Mesendoderm (in vitro differentiated cells): ENCODE results near the gene RAD21L1.

Experiments used
- DNase-seq: peaks from one replicate; pipeline ENCODE4 v3.0.0; 2013
- H2AK5ac ChIP-seq: 2 replicates; pipeline ENCODE4 v1.6.1; 2013; ENCODE audit warnings: low read length, inconsistent platforms
- H2BK120ac ChIP-seq: 2 replicates; pipeline ENCODE4 v1.6.1; 2013; ENCODE audit warnings: low read depth, mild to moderate bottlenecking, low read length, moderate library complexity, mixed read lengths
- H2BK15ac ChIP-seq: replicated peaks from 2 replicates; pipeline ENCODE4 v1.6.1; 2013; ENCODE audit warnings: low read depth, mild to moderate bottlenecking, moderate library complexity
- H2BK5ac ChIP-seq: 2 replicates; pipeline ENCODE4 v1.6.1; 2013; ENCODE audit warnings: low read length, inconsistent platforms
- H3K18ac ChIP-seq: 2 replicates; pipeline ENCODE4 v1.6.1; 2013; ENCODE audit warnings: mild to moderate bottlenecking, low read length, mixed read lengths
- H3K23ac ChIP-seq: one replicate; pipeline ENCODE4 v1.6.1; 2013; ENCODE audit warnings: low read length
- H3K27ac ChIP-seq: 2 replicates; pipeline ENCODE4 v1.5.1; 2013; ENCODE audit warnings: low read depth, mild to moderate bottlenecking, inconsistent platforms, low read length, moderate library complexity
- H3K27me3 ChIP-seq: 2 replicates; pipeline ENCODE4 v1.6.1; 2013; ENCODE audit warnings: low read length, control low read depth, mild to moderate bottlenecking, inconsistent platforms; ENCODE audit not compliant: insufficient read depth, poor library complexity
- H3K36me3 ChIP-seq: 2 replicates; pipeline ENCODE4 v1.6.1; 2013; ENCODE audit warnings: low read length, inconsistent platforms; ENCODE audit not compliant: control insufficient read depth, insufficient read depth
- H3K4ac ChIP-seq: one replicate; pipeline ENCODE4 v1.6.1; 2013; ENCODE audit warnings: low read depth, mild to moderate bottlenecking, low read length, moderate library complexity
- H3K4me1 ChIP-seq: 2 replicates; pipeline ENCODE4 v1.6.1; 2013; ENCODE audit warnings: low read depth, low read length, inconsistent platforms; ENCODE audit not compliant: control insufficient read depth
- H3K4me2 ChIP-seq: 2 replicates; pipeline ENCODE4 v1.6.1; 2013; ENCODE audit warnings: low read length
- H3K4me3 ChIP-seq: 2 replicates; pipeline ENCODE4 v1.5.1; 2013; ENCODE audit warnings: mild to moderate bottlenecking, low read length
- H3K56ac ChIP-seq: one replicate; pipeline ENCODE4 v1.6.1; 2013; ENCODE audit warnings: low read length
- H3K79me1 ChIP-seq: 2 replicates; pipeline ENCODE4 v1.6.1; 2013; ENCODE audit warnings: low read length, inconsistent platforms
- H3K79me2 ChIP-seq: 2 replicates; pipeline ENCODE4 v1.6.1; 2013; ENCODE audit warnings: mild to moderate bottlenecking, low read length; ENCODE audit not compliant: control insufficient read depth, insufficient read depth
- H3K9ac ChIP-seq: 2 replicates; pipeline ENCODE4 v1.6.1; 2013; ENCODE audit warnings: low read length, inconsistent platforms
- H4K5ac ChIP-seq: one replicate; pipeline ENCODE4 v1.6.1; 2013; ENCODE audit warnings: low read length
- H4K8ac ChIP-seq: one replicate; pipeline ENCODE4 v1.6.1; 2013; ENCODE audit warnings: low read depth, mild to moderate bottlenecking, control low read depth, low read length, moderate library complexity
- WGBS: extraction: QIAGEN DNeasy Blood & Tissue Kit; methylation state at CpG from one replicate; pipeline ENCODE4 v1.1.7; 2013; ENCODE audit warnings: low lambda C conversion rate, missing lambda C conversion rate; ENCODE audit not compliant: insufficient coverage; ENCODE audit errors: extremely low coverage; 5-methylcytosine and 5-hydroxymethylcytosine counted together

The RAD21L1 gene

DNA sequence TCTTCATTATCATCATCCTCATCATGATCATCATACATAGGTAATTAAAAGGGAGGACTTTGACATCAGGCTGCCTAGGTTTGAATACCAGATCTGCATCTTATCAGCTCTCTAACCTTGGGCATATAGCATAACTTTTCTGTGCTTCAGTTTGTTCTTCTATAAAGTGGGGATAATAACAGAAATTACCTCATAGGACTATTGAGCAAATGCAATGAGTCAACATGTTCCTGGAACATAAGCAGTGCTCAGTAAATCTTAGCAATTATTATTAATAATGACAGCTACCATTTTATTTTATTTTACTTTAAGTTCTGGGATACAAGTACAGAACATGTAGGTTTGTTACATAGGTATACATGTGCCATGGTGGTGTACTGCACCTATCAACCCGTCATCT lies 15.3 kb upstream of the RAD21L1 start:
- Histone ChIP-seq H3K79me1 (no peaks in the 10 kb centered on the region), H3K23ac (no peak overlapping the region), H3K9ac (no peak overlapping the region), H4K5ac (no peak overlapping the region), H4K8ac (no peak overlapping the region), H2BK120ac (no peak overlapping the region), H3K27me3 (no peaks in the 10 kb centered on the region), H3K4me3 (no peak overlapping the region), H2AK5ac (no peak overlapping the region), H2BK5ac (no peak overlapping the region), H3K27ac (no peak overlapping the region), H3K18ac (no peak overlapping the region), H3K56ac (no peak overlapping the region), H3K36me3 (no peaks in the 10 kb centered on the region), H3K4me2 (no peak overlapping the region), H3K4me1 (peaks cover 3% of the 10 kb centered on the region), H3K4ac (no peak overlapping the region), H2BK15ac (no peak overlapping the region), H3K79me2 (no peaks in the 10 kb centered on the region)
- DNase-seq, result no peak
- no CpG with 5 or more reads among the region's 1 CpG for WGBS

DNA sequence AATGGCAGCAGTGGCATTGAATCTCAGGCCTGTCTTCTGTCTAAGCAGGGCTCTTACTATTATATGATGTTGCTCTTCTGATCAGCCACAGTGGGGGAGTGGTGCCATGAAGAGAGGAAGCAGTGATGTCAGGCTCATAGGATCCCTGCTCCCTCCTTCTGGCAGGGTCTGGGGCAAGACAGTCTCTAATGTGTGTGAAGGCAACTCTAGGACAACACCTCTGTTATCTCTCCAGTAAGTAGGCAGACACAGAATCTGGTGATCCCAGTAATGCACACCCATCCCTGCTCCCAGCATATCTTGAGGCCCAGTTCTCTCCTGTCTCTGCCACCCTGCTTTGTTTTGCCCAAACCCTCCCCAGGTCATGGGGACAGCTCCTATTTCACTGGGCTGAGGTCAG lies 13.8 kb upstream of the RAD21L1 start:
- Histone ChIP-seq H3K27ac (no peak overlapping the region), H3K18ac (no peak overlapping the region), H3K4me1 (peaks cover 3% of the 10 kb centered on the region), H3K23ac (no peak overlapping the region), H3K79me2 (no peaks in the 10 kb centered on the region), H2AK5ac (no peak overlapping the region), H3K4ac (no peak overlapping the region), H3K56ac (peak overlapping the region; percentile 37), H2BK15ac (no peak overlapping the region), H3K79me1 (no peaks in the 10 kb centered on the region), H4K8ac (no peak overlapping the region), H3K4me2 (no peak overlapping the region), H3K4me3 (no peak overlapping the region), H3K9ac (peak overlapping the region; percentile 6), H4K5ac (no peak overlapping the region), H3K36me3 (no peaks in the 10 kb centered on the region), H2BK120ac (no peak overlapping the region), H3K27me3 (no peaks in the 10 kb centered on the region), H2BK5ac (no peak overlapping the region)
- DNase-seq, result peak; percentile 67

DNA sequence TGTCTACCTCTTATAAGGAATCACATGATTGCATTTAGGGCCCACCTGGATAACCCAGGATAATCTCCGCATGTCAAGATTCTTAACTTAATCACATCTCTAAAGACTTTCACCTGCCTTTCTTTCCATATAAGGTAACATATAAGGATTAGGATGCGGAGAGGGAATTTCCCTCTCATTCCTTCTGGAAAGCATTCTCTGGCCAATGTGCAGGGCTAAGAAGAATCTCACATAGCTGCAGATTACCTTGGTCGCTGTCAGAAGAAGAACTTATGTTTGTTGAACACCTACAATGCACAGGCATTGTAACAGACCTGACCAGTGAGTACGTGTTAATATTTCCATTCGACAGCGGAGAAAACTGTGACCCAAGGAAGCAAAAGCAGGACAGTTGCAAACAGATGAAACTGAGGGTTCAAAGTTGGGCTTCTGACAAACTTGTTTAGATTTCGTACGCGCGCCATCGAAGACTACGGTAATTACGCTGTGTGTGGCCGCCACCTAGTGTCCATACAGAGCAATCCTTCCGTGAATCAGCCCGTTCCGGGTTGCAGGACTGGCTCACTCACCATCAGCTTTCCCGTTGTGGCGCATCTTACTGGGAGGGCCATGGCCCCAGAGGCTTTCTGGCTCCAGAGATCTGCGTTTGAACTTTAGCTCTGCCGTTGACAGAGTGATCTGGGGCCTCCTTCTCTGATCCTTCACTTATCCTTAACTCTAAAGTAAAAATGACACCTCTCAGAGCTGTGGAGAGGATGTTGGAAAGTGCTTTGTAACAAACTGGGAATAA lies 13.0 kb upstream of the RAD21L1 start:
- Histone ChIP-seq H2BK120ac (no peak overlapping the region), H4K5ac (no peak overlapping the region), H3K79me2 (no peaks in the 10 kb centered on the region), H2BK15ac (no peak overlapping the region), H3K27me3 (no peaks in the 10 kb centered on the region), H3K23ac (no peak overlapping the region), H3K36me3 (no peaks in the 10 kb centered on the region), H3K18ac (no peak overlapping the region), H2BK5ac (no peak overlapping the region), H3K56ac (peak overlapping the region; percentile 51), H3K27ac (no peak overlapping the region), H4K8ac (no peak overlapping the region), H3K79me1 (no peaks in the 10 kb centered on the region), H3K9ac (no peak overlapping the region), H3K4me1 (peaks cover 3% of the 10 kb centered on the region), H3K4ac (no peak overlapping the region), H2AK5ac (no peak overlapping the region), H3K4me3 (no peak overlapping the region), H3K4me2 (no peak overlapping the region)
- DNase-seq, result peak; percentile 85
- no CpG with 5 or more reads among the region's 21 CpGs for WGBS

DNA sequence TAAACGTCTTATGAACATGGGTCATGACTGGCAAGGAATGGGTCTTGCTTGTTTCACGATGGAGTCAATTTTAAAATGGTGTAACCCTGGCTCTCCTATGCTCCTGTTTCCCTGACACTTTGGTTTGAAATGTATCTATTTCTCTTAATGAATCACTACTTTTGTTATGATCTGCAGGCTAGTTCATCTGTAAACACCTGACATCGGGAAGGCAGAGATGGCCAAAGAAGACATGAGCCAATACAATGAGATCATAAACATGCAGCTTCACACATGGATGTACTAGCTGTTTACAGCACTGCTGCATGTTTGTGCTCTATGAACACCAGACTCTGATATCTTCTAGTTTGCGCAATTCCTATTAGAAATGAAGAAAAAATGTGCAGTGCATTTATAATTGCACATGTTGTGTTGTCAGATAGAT lies 11.0 kb upstream of the RAD21L1 start:
- Histone ChIP-seq H2BK5ac (no peak overlapping the region), H4K8ac (no peak overlapping the region), H2BK120ac (no peak overlapping the region), H4K5ac (no peak overlapping the region), H3K4me3 (no peak overlapping the region), H3K18ac (no peak overlapping the region), H2BK15ac (no peak overlapping the region), H3K27me3 (no peaks in the 10 kb centered on the region), H3K9ac (no peak overlapping the region), H3K56ac (no peak overlapping the region), H3K79me1 (no peaks in the 10 kb centered on the region), H3K4me1 (peaks cover 3% of the 10 kb centered on the region), H3K79me2 (no peaks in the 10 kb centered on the region), H3K27ac (no peak overlapping the region), H2AK5ac (no peak overlapping the region), H3K4ac (no peak overlapping the region), H3K36me3 (no peaks in the 10 kb centered on the region), H3K4me2 (no peak overlapping the region), H3K23ac (no peak overlapping the region)
- DNase-seq, result no peak
- WGBS, result no CpG with 5 or more reads among the region's 4 CpGs

DNA sequence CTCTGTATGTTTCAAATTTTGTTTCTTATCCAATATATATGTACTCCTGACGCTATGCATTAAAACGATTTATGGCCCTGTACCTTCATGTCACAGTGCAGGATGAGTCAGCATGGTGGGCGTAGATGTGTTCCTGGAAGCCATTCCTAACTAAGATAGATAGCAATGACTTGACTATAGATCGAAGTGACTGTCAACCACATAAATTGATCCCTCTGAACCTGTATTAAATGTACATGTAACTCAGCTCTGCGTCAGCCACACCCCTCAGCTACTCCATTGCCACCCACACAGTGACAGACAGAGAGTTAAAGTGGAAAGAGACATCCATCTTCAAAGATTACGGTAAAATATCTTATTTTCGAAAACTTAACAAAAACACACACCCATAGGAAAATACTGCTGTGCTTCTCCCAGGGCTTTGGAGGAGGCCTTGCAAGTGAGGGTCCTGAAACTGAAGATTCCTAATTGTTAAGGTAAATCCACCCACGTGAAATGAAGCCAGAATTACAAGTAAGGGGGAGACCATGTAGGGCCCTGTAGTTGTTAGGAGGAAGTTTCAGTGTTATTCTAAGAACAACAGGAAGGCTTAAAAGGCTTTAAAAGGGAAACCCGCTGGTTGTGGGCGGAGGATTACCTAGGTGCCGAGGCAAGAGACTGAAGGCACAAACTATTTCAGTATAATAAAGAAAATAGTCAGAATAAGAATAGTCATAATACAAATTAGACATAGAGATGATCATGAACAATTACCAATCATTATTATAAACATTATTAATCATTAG lies 10.3 kb upstream of the RAD21L1 start:
- H3K9ac ChIP-seq, result no peak overlapping the region
- DNase-seq, result no peak
- H4K5ac ChIP-seq, result no peak overlapping the region
- no peak overlapping the region for H3K56ac ChIP-seq
- H3K23ac ChIP-seq, result no peak overlapping the region
- H3K4me2 ChIP-seq, result no peak overlapping the region
- H4K8ac ChIP-seq, result no peak overlapping the region
- no peaks in the 10 kb centered on the region for H3K79me2 ChIP-seq
- H3K4ac ChIP-seq, result peak overlapping the region; percentile 16
- no peak overlapping the region for H2BK15ac ChIP-seq
- no peak overlapping the region for H2BK120ac ChIP-seq
- peaks cover 3% of the 10 kb centered on the region for H3K4me1 ChIP-seq
- H3K27ac ChIP-seq, result no peak overlapping the region
- H2AK5ac ChIP-seq, result no peak overlapping the region
- H3K36me3 ChIP-seq, result no peaks in the 10 kb centered on the region
- H3K4me3 ChIP-seq, result no peak overlapping the region
- H3K27me3 ChIP-seq, result no peaks in the 10 kb centered on the region
- no CpG with 5 or more reads among the region's 11 CpGs for WGBS
- no peaks in the 10 kb centered on the region for H3K79me1 ChIP-seq
- H3K18ac ChIP-seq, result no peak overlapping the region
- H2BK5ac ChIP-seq, result no peak overlapping the region
